Stimulated activated naive CD8-positive, alpha-beta T cell treated with anti-CD3 and anti-CD28 coated beads, Interleukin-15, Interleukin-2, amounts not matched to agents 100 U/mL and 50 U/mL, for 24 hours (primary cell): ENCODE data around the gene ARX.

ENCODE experiments used
- ATAC-seq: fragments of 150-1000 bp; cut with Tn5 transposase; one replicate; pipeline ENCODE4 v1.10.0; 2021
- DNase-seq: peaks from one replicate; pipeline ENCODE4 v3.0.0; 2021

Gene ARX

GRCh38 chrX:25001808-25002660 is 13.7 kb downstream of the ARX start:
- ATAC-seq: no peak

GRCh38 chrX:24999511-24999910 is 16.3 kb downstream of the ARX start:
- ATAC-seq (no peak), DNase-seq (no peak)

More at GRCh38 chrX:25001808-25002660, 13.7 kb downstream of the ARX start:
- DNase-seq: no peak

GRCh38 chrX:24996096-24996709 is 19.6 kb downstream of the ARX start:
- DNase-seq (no peak), ATAC-seq (no peak)

GRCh38 chrX:24993879-24994278 is 21.9 kb downstream of the ARX start:
- DNase-seq: no peak
- no peak for ATAC-seq

- DNase-seq (no peak), ATAC-seq (no peak)
Observed at GRCh38 chrX:24990535-24990934, 25.2 kb downstream of the ARX start.

DNA sequence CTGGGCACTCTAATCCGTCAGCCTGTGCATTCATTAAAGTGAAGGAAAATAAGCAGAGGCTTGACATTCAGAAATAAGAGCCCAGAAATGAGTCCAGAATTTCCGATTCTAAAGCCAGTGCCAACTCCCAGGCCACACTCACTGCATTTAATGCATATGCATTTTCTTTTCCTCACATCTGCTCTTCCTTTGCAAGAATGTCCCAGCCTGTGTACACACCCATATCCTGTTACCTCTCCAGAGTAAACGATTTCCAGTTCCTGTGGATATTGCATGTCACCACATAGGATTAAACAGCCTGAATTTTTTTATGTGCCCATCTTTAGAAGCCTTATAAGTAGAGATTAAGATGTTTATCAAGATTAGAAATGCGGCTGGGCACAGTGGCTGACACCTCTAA is 27.5 kb downstream of the ARX start:
- no peak for ATAC-seq
- no peak for DNase-seq

DNA sequence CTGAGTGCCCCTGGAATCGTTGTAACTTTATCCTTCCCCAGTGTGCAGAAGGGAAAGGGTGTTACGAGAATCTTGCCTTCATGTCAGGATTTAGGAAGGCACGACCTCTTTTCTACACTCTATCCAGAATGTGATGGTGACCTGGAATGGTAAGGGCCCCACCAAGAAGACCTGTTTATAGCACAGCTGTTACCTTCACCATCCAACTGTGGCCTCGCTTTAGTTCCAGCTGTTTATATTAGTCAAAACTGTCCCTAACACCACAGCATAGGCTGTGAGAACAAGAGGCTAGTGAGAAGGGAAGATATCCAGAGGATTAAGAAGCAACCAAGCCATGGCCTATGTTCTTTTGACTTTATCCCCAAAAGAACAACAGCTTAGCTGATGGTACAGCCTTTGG is 28.0 kb downstream of the ARX start:
- no peak for DNase-seq
- no peak for ATAC-seq

- ATAC-seq: no peak
- no peak for DNase-seq
Observed at GRCh38 chrX:24985120-24985519, 30.6 kb downstream of the ARX start.

- DNase-seq (no peak), ATAC-seq (no peak)
Observed at GRCh38 chrX:24983931-24984330, 31.8 kb downstream of the ARX start.

- DNase-seq (no peak), ATAC-seq (no peak)
Observed at GRCh38 chrX:24982306-24982965, 33.3 kb downstream of the ARX start.

DNA sequence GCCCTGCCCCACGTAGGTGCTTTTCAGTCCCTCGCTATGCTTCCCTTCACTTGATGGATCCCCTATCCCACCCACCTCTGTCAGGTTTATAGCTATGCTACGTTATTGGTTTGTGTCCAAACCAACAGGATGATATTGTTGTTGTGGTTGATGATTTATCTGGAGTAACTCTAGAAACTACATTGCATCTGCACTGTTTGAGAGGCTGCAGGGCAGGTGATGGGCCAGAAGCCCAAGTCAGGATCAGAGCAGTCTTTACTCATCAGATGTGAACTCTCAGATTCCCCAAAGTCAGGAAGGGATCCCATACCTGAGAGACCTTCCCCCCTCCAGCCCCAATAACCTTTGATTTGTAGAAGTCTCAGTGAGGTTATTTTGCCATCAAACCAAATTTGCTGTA is 34.7 kb downstream of the ARX start:
- ATAC-seq (no peak), DNase-seq (no peak)

DNA sequence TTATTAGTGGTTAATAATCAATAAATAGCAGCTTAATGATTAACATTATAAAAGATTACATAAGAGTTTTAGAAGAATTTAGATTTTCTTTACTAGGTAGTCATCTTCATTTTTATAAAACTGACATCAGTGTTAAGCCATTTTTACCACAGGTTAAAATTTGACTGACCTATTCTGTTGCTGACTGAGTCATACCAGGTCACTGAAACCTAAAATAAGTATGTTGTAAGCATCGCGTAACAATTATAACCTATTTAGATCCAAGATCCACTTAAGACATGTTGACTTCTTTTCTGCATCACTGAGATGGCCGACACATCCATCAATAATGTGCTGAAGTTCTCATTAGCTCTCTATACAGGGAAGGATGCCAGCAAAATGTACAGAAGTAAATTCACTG is 36.7 kb downstream of the ARX start:
- ATAC-seq: no peak
- no peak for DNase-seq

DNA sequence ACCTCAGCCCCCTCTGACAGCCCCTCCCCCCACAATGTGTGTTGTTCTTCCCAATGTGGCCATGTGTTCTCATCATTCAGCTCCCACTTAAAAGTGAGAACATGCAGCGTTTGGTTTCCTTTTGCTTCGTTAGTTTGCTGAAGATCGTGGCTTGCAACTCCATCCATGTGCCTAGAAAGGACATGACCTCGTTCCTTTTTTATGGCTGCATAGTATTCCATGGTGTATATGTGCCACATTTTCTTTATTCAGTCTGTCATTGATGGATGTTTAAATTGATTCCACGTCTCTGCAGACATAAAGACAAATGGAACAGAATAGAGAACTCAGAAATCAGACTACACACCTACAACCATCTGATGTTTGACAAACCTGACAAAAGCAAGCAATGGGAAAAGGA is 46.0 kb downstream of the ARX start:
- DNase-seq (no peak), ATAC-seq (no peak)

- ATAC-seq (no peak), DNase-seq (no peak)
Observed at GRCh38 chrX:24965372-24965771, 50.4 kb downstream of the ARX start.

DNA sequence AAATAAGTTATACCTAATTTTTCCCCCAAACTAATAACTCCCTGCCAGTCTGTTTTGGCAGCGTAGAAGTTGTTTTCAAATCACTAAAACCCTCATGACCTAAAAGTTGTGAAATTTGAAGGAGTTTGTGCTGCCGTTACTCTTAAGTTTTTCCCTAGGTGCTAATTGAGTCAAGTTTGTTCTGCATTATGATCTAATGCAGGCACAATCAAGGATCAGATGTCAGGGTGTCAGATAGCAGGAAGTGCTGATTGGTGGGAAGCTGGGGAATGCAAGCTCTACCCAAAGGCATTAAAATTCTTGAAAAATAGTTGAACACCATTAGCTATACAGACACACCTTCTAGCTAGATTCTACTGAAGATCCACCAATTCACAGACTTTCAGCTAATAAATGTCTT is 51.9 kb downstream of the ARX start:
- no peak for ATAC-seq

DNA sequence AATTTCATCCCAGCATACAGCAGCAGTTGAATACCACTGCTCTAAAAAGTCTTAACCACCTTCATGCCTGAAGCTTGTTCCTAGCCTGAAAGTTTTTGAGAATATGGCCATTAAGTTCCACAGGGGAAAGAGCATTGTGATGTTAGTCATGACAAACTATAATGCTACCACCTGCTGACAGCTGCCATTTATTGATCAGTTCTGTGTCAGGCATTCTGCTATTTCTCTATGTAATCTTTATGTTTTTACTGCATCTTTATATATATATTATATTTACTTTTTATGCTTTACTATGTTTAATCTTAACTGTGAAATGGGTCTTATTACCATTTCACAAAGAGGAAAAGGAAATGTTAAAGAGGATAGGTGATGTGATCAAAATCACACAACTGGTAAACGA is 54.0 kb downstream of the ARX start:
- ATAC-seq (no peak), DNase-seq (no peak)

More for the DNA sequence above, 51.9 kb downstream of the ARX start:
- DNase-seq: no peak

- ATAC-seq (no peak), DNase-seq (no peak)
Observed at GRCh38 chrX:24956828-24957227, 58.9 kb downstream of the ARX start.

GRCh38 chrX:24955372-24955930 is 60.3 kb downstream of the ARX start:
- peak; percentile 57 for ATAC-seq
- no peak for DNase-seq

DNA sequence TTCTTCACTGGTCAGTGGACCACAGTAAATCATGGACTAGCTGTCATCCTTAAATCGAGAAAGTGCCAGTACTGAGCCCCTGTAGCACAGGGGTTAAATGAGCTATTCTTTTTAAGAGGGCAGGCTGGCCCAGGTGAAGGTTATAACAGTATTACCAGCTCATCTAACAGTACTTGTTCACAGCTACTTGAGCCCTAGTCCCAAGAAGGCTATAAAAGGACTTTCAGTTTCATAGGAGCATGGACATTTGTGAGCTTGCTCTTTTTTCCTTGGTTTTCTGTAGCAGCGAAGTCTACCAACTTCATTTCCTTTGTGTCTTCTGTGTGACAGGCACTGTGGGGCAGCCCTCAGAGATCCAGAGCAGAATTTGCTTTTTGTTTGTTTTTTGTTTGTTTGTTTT is 61.0 kb downstream of the ARX start:
- ATAC-seq: no peak
- no peak for DNase-seq
